ENCODE data around the gene CNTNAP5. TPM values are rescaled to one million over a fixed set of nuclear protein-coding genes. Genes with fewer than 3 reads are reported as not detected.

CNTNAP5 gene
- total and polyA plus RNA-seq, 2 donors (not counting 1 experiment from before 2014, with no cell fraction given) = not detected

DNA sequence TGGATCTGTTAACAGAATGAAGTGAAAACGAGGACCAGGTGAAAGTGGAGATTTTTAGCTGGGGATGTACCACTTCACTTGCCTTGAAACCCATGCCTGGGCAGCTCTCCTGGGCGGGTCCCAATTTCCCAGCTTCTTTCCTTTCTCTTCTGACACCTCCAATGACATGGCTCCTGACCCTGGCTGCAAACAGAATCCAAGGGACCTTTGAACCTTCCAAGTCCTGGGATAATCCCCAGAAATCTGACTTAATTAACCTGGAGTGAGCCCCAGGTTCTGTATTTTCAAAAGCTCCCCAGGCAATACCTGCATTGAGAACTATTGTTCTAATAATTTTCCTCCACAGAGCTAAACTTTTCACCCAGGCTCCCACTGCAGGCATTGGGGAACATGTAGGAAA, 495.9 kb downstream of the CNTNAP5 start:
- no peaks in the 10 kb centered on the region for H3K27me3 ChIP-seq (replicated peaks in 1 of 4; ENCODE audit: control extremely low read depth in 1 of 4, control insufficient read depth in 3 of 4, insufficient read depth in 4 of 4, low read length in 3 of 4)
- intact Hi-C loops (cut with micrococcal nuclease) = no loop called here
- POLR2A ChIA-PET = no interaction called here
- TF ChIP-seq, protein P1, sequence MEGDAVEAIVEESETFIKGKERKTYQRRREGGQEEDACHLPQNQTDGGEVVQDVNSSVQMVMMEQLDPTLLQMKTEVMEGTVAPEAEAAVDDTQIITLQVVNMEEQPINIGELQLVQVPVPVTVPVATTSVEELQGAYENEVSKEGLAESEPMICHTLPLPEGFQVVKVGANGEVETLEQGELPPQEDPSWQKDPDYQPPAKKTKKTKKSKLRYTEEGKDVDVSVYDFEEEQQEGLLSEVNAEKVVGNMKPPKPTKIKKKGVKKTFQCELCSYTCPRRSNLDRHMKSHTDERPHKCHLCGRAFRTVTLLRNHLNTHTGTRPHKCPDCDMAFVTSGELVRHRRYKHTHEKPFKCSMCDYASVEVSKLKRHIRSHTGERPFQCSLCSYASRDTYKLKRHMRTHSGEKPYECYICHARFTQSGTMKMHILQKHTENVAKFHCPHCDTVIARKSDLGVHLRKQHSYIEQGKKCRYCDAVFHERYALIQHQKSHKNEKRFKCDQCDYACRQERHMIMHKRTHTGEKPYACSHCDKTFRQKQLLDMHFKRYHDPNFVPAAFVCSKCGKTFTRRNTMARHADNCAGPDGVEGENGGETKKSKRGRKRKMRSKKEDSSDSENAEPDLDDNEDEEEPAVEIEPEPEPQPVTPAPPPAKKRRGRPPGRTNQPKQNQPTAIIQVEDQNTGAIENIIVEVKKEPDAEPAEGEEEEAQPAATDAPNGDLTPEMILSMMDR (IDR thresholded peaks at IDR 0.05) = no peak
- TF ChIP-seq EZH2 (IDR thresholded peaks at IDR 0.05; ENCODE audit: borderline replicate concordance, insufficient read depth, low read depth, low read length, poor library complexity, severe bottlenecking) = no peak
- Mint-ChIP-seq H3K27ac (no peak overlapping the region), H3K27me3 (no peaks in the 10 kb centered on the region), H3K4me1 (no peaks in the 10 kb centered on the region), H3K9me3 (ENCODE audit: insufficient read depth) (peaks cover 9% of the 10 kb centered on the region), H3K4me3 (no peak overlapping the region)
- H3K79me2 ChIP-seq (ENCODE audit: control insufficient read depth, insufficient read depth, low read length) = no peaks in the 10 kb centered on the region
- CTCF ChIA-PET = no interaction called here
- H3K4me3 ChIP-seq (ENCODE audit: control extremely low read depth in 1 of 5, extremely low read depth in 1 of 5, insufficient read depth in 1 of 5, low read depth in 2 of 5, low read length in 4 of 5) = no peak overlapping the region
- H3K4me1 ChIP-seq (ENCODE audit: control insufficient read depth in 2 of 2, insufficient read depth in 2 of 2, low read length in 2 of 2) = no peaks in the 10 kb centered on the region
- no peak overlapping the region for H2AFZ ChIP-seq (ENCODE audit: insufficient read depth, low read depth, low read length, poor library complexity, severe bottlenecking)
- no peak overlapping the region for H3K4me2 ChIP-seq (replicated peaks; ENCODE audit: low read depth, low read length, poor library complexity, severe bottlenecking)
- DNase-seq (no peak), ATAC-seq (ENCODE audit: low read depth) (no peak)
- peaks cover 0 to 9% (median 0%) of the 10 kb centered on the region in 3 donors for H3K9me3 ChIP-seq (ENCODE audit: control extremely low read depth in 1 of 3, control insufficient read depth in 2 of 3, insufficient read depth in 1 of 3, low read length in 2 of 3)
- H3K36me3 ChIP-seq (replicated peaks in 1 of 2; ENCODE audit: control extremely low read depth in 1 of 2, control insufficient read depth in 1 of 2, extremely low read depth in 1 of 2, insufficient read depth in 2 of 2, low read length in 1 of 2) = no peaks in the 10 kb centered on the region
- WGBS (ENCODE audit: insufficient coverage) = 83% methylated on average over 1 of the region's 2 CpGs
- H3K9ac ChIP-seq (ENCODE audit: low read length) = no peak overlapping the region
- no peak overlapping the region for H3K27ac ChIP-seq (ENCODE audit: low read length in 2 of 2)
- H4K20me1 ChIP-seq (ENCODE audit: control insufficient read depth, insufficient read depth, low read length, poor library complexity, severe bottlenecking) = no peaks in the 10 kb centered on the region

DNA sequence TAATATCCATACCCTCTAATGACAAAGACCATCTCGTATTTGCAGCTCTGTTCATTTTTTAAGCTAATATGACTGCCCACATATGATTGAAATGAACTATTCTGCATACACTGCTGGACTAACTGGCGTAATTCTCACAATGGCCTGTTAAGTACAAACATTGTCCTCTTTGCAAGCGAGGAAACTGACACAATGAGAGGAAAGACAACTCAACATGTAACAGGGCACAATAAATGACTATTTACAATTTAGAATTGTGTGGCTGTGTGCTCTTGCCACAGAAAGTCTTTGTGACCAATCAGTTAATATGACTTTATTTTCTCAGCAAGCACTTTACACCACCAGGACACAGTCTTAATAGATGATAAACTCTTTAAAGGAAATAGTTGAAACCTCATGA, 498.0 kb downstream of the CNTNAP5 start:
- Mint-ChIP-seq H3K4me1 (no peaks in the 10 kb centered on the region), H3K27me3 (no peaks in the 10 kb centered on the region), H3K27ac (no peak overlapping the region), H3K9me3 (ENCODE audit: insufficient read depth) (no peaks in the 10 kb centered on the region), H3K4me3 (no peak overlapping the region)
- Histone ChIP-seq H3K36me3 (replicated peaks in 1 of 2; ENCODE audit: control extremely low read depth in 1 of 2, control insufficient read depth in 1 of 2, extremely low read depth in 1 of 2, insufficient read depth in 2 of 2, low read length in 1 of 2) (no peaks in the 10 kb centered on the region), H3K4me1 (ENCODE audit: control insufficient read depth in 2 of 2, insufficient read depth in 2 of 2, low read length in 2 of 2) (no peaks in the 10 kb centered on the region), H3K9ac (ENCODE audit: low read length) (no peak overlapping the region), H2AFZ (ENCODE audit: insufficient read depth, low read depth, low read length, poor library complexity, severe bottlenecking) (no peak overlapping the region), H3K27ac (ENCODE audit: low read length in 2 of 2) (no peak overlapping the region), H3K27me3 (replicated peaks in 1 of 4; ENCODE audit: control extremely low read depth in 1 of 4, control insufficient read depth in 3 of 4, insufficient read depth in 4 of 4, low read length in 3 of 4) (no peaks in the 10 kb centered on the region), H4K20me1 (ENCODE audit: control insufficient read depth, insufficient read depth, low read length, poor library complexity, severe bottlenecking) (no peaks in the 10 kb centered on the region), H3K4me3 (ENCODE audit: control extremely low read depth in 1 of 5, extremely low read depth in 1 of 5, insufficient read depth in 1 of 5, low read depth in 2 of 5, low read length in 4 of 5) (no peak overlapping the region), H3K9me3 (ENCODE audit: control extremely low read depth in 1 of 3, control insufficient read depth in 2 of 3, insufficient read depth in 1 of 3, low read length in 2 of 3) (peaks cover 0 to 9% (median 0%) of the 10 kb centered on the region in 3 donors), H3K4me2 (replicated peaks; ENCODE audit: low read depth, low read length, poor library complexity, severe bottlenecking) (no peak overlapping the region), H3K79me2 (ENCODE audit: control insufficient read depth, insufficient read depth, low read length) (no peaks in the 10 kb centered on the region)
- ATAC-seq (ENCODE audit: low read depth) (no peak), DNase-seq (no peak)
- ChIA-PET POLR2A (no interaction called here), CTCF (no interaction called here)
- TF ChIP-seq, protein P1 (IDR thresholded peaks at IDR 0.05) = no peak
- no peak for TF ChIP-seq EZH2 (IDR thresholded peaks at IDR 0.05; ENCODE audit: borderline replicate concordance, insufficient read depth, low read depth, low read length, poor library complexity, severe bottlenecking)
- intact Hi-C loops (cut with micrococcal nuclease) = no loop called here
- WGBS (ENCODE audit: insufficient coverage) = no CpG with 5 or more reads among the region's 3 CpGs
